ENCODE measurements around the gene PSMB7. TPM values are rescaled to one million over a fixed set of nuclear protein-coding genes. Genes with fewer than 3 reads are reported as not detected.

The PSMB7 gene
- total RNA-seq, 1 donor from 2014 or later: 108 TPM

GRCh38 chr9:124355941-124356744, 59.1 kb downstream of the PSMB7 start:
- peaks cover 34% of the 10 kb centered on the region for H3K36me3 Mint-ChIP-seq (ENCODE audit: low read depth)
- no peak for DNase-seq (ENCODE audit: low spot score)
- peaks cover 29% of the 10 kb centered on the region for H3K4me1 Mint-ChIP-seq (ENCODE audit: low read depth)
- no peak overlapping the region for H3K4me3 Mint-ChIP-seq (ENCODE audit: unreplicated experiment)
- H3K9me3 Mint-ChIP-seq (ENCODE audit: low read depth): no peaks in the 10 kb centered on the region
- TF ChIP-seq CTCF (IDR thresholded peaks at IDR 0.05): no peak
- peak overlapping the region; percentile 76 for H3K27ac Mint-ChIP-seq (ENCODE audit: unreplicated experiment)
- no peaks in the 10 kb centered on the region for H3K27me3 Mint-ChIP-seq (ENCODE audit: low read depth)

- Mint-ChIP-seq H3K27ac (ENCODE audit: unreplicated experiment) (peak overlapping the region; percentile 76), H3K4me3 (ENCODE audit: unreplicated experiment) (no peak overlapping the region), H3K27me3 (ENCODE audit: low read depth) (no peaks in the 10 kb centered on the region), H3K36me3 (ENCODE audit: low read depth) (peaks cover 36% of the 10 kb centered on the region), H3K9me3 (ENCODE audit: low read depth) (no peaks in the 10 kb centered on the region), H3K4me1 (ENCODE audit: low read depth) (peaks cover 27% of the 10 kb centered on the region)
- TF ChIP-seq CTCF (IDR thresholded peaks at IDR 0.05): no peak
- DNase-seq (ENCODE audit: low spot score): no peak
Measured at GRCh38 chr9:124355039-124355940, 60.0 kb downstream of the PSMB7 start.

- Mint-ChIP-seq H3K27me3 (ENCODE audit: low read depth) (no peaks in the 10 kb centered on the region), H3K27ac (ENCODE audit: unreplicated experiment) (peak overlapping the region; percentile 70), H3K36me3 (ENCODE audit: low read depth) (peaks cover 36% of the 10 kb centered on the region), H3K4me3 (ENCODE audit: unreplicated experiment) (no peak overlapping the region), H3K4me1 (ENCODE audit: low read depth) (peaks cover 27% of the 10 kb centered on the region), H3K9me3 (ENCODE audit: low read depth) (no peaks in the 10 kb centered on the region)
- TF ChIP-seq CTCF (IDR thresholded peaks at IDR 0.05): no peak
- no peak for DNase-seq (ENCODE audit: low spot score)
Measured at GRCh38 chr9:124354346-124355038, 60.8 kb downstream of the PSMB7 start.

- Mint-ChIP-seq H3K4me3 (ENCODE audit: unreplicated experiment) (no peak overlapping the region), H3K9me3 (ENCODE audit: low read depth) (no peaks in the 10 kb centered on the region), H3K36me3 (ENCODE audit: low read depth) (peaks cover 36% of the 10 kb centered on the region), H3K4me1 (ENCODE audit: low read depth) (peaks cover 27% of the 10 kb centered on the region), H3K27ac (ENCODE audit: unreplicated experiment) (peak overlapping the region; percentile 70), H3K27me3 (ENCODE audit: low read depth) (no peaks in the 10 kb centered on the region)
- no peak for DNase-seq (ENCODE audit: low spot score)
- TF ChIP-seq CTCF (IDR thresholded peaks at IDR 0.05): no peak
Measured at GRCh38 chr9:124353811-124354274, 61.4 kb downstream of the PSMB7 start.
